ENCODE results near the gene ADGRV1. TPM values are rescaled to one million over a fixed set of nuclear protein-coding genes. Genes with fewer than 3 reads are reported as not detected.

The ADGRV1 gene
- polyA plus RNA-seq, 4 donors, result 10.7 to 13.9 (median 11.3) TPM

DNA sequence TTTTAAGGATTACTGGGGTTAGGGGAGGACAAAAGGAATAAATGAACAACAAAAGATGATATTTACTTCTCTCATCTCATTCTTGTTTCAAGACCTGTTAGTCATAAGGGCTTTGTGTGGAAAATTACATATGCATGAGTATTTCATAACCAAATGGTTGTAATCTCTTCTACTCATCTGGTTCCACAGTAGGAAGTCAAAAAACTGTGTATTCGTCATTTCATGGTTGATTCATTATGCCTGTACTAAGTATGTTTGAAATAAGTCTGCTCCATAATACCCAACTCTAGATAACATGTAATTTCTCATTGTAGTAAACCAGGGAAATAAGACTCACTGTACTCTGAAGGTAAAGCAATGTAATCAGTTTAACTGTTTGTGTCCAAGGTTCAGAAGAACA lies 611.7 kb downstream of the ADGRV1 start:
- no peak for DNase-seq (ENCODE audit: low read depth in 4 of 4, low spot score in 2 of 4)

DNA sequence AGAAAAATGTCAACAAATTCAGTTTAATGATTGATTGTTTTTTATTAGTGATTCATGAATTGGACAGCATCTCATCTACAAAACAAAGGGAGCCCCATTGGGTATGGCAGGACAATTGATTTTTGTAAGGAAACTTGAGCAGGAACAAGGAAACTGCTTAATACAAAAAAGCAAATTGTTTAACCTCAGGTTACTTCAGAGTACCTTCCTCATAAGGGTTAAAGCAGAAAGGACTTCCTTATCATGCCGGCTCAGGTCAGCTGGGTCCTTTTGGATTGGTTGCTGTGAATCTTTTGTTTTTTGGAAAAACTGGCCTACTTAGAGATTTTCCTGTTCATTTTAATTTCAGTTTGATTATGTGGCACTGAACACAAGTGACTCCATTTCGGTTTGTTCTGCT lies 612.7 kb downstream of the ADGRV1 start:
- DNase-seq (ENCODE audit: low read depth in 4 of 4, low spot score in 2 of 4), result no peak

DNA sequence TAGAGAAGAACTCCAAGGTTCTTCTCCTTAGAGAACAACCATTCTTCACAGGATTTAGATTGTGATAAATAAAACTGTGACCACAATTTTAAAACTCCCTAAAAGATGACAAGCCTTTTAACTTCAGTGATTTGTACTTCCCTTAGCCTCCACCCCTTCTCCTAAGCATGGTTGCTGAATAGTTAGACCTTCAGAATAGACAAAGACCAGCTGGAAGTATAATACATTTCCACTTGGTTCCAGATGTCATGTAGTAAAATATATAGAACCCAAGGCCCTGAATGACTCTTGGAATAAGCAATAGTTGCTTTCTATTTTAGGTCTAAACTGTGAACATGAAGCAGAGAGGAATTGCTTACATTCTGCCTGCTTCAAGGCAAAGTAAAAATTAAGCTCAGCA lies 615.8 kb downstream of the ADGRV1 start:
- DNase-seq (ENCODE audit: low read depth in 4 of 4, low spot score in 2 of 4), result peak in 3 of 4 donors; percentile 39 to 66 (median 57)

DNA sequence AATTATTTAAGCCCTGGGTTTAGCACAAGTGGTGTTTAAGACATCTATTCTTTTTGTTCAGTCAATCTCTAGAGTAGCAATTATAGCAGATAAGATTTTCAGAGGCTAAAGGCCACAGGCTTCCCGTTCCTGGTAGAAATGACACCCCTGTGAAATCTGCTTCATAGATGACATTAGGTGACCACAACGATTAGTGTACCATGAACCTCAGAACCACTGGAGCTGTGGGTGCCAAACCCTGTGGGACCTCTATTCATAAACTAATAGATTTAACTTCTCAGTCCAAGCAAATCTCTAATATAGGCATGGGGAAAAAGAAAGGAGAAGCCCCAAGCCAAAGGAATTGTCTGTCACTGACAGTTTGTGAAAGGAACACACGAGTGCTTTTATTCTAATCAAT lies 617.1 kb downstream of the ADGRV1 start:
- no peak for DNase-seq (ENCODE audit: low read depth in 4 of 4, low spot score in 2 of 4)

DNA sequence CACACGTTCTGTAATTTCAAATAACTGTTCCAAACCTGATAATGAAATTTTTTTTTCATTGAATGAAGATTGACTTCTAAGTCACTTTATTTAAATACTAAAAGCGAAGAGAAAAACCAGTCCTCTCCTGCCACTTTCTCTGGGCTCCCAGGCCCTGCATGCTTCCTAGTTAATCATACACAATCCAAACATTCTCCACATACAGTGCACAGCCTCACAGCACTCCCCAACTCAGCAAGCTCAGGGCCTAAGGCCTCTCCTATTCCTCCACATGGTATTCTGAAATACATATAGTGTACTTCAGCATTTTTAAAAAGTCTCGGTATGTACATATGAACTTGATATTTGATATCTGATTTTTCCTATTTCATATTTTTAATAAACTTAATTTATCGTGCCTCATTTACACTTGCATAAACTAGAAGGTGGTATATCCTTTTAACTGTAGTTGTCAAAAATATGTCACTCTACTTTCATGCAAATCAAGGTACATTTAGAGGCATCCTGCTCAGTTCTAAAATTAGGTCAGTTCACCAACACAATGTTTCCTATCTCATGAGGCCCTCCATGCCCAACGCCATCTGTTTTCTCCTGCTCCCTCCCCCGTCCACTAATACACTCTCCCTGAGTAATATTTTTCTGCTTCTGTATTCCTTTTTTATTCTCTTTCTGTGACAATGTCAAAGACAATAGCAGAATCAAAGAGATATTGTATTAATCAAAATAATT lies 617.9 kb downstream of the ADGRV1 start:
- DNase-seq (ENCODE audit: low read depth in 4 of 4, low spot score in 2 of 4), result no peak

DNA sequence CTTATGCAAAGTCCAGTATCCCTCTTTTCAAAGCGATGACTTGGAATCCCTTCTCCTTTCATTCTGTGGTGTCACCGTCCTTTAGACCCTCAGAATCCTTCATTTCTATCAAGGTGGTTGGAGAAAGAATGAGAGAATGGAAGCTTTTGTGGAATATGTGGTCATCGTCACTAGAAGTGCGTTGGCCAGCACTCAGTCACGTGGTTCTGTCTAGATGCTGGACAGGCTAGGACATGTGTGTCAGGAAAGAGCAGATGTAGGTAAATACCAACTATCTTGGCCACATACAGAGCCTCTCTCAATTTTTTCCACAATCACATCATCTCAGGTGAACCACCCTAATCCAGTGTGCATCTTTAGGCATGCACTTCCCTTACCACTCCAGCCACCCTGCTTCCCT lies 618.5 kb downstream of the ADGRV1 start:
- no peak for DNase-seq (ENCODE audit: low read depth in 4 of 4, low spot score in 2 of 4)

DNA sequence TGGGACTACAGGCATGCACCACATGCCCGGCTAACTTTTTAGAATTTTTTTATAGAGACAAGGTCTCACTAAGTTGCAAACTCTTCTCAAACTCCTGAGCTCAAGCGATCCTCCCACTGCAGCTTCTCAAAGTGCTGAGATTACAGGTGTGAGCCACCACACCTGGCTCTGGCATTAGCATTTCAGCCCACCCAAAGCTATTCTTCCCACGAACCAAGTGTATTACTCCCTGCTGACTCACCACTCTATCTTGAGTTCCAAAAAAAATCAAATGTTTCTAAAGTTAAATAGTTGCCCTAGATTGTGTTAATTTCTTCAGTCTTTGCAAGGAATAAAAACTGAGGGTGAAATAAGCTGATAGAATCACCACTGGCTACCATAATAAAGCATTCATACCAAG lies 619.0 kb downstream of the ADGRV1 start:
- DNase-seq (ENCODE audit: low read depth in 4 of 4, low spot score in 2 of 4), result no peak

DNA sequence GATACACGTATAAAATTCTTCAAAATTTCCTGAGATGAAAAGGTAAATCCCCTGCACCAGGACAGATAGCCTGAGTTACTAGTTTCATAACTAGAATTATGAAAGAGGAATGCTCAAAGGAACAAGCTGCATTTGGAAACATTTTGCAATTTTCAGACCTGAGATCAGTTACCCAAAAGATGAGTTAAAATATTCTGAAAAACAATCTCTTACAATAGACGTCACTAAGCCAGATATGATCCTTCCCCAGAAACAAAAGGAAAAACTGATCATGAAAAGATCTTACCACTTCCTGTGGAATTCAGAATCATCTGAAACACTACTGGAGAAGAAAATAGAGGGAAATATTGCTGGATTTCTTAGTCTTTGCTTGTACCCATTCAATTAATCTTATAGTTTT lies 619.9 kb downstream of the ADGRV1 start:
- DNase-seq (ENCODE audit: low read depth in 4 of 4, low spot score in 2 of 4), result no peak

DNA sequence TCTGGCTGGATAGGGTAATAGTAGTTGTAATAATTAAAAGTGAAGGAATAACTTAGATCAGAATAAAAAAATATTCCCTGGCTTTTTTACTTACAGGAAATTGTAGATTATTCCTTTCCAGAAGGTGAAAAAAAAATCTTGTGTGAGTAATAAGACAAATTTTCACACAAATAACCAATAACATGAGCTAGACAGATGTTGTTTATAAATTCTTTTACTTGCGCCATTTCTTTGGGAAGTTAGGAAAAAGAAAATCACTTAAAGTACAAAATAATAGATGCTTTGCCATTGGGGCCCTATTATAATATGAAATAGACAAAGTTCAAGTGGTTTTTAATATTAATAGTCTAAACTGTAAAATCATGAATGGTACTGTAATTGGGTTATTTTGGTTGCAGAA lies 620.4 kb downstream of the ADGRV1 start:
- no peak for DNase-seq (ENCODE audit: low read depth in 4 of 4, low spot score in 2 of 4)

DNA sequence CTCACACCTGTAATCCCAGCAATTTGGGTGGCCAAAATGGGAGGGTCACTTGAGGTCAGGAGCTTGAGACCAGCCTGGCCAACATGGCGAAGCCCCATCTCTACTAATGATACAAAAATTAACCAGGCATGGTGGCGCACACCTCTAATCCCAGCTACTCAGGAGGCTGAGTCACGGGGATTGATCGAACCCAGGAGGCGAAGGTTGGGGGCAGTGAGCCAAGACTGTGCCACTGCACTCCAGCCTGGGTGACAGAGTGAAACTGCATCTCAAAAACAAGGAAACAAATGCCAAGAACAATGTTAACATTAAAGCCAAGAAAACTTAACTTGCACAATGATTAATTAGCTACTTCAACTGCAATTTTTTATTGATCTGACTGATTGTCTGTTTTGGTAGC lies 621.9 kb downstream of the ADGRV1 start:
- no peak for DNase-seq (ENCODE audit: low read depth in 4 of 4, low spot score in 2 of 4)

DNA sequence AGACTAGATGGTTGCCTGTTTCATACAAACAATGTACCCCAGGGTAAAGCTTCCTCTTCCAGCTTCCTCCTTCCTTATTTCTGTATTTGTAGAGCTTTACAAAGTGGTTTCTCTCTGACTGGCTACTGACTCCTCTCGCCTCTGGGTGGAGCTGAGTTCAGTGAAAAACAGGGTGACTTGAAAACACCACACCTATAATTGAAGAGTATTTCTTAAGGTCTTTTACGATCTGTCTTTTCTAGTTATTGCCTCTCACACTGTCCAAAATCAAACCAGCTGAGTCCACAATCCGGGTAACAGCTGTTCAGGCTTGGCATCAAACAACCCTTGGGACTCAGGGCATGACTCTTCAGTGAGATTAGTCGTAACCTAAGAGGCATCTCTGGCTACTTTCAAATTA lies 624.2 kb downstream of the ADGRV1 start:
- no peak for DNase-seq (ENCODE audit: low read depth in 4 of 4, low spot score in 2 of 4)

DNA sequence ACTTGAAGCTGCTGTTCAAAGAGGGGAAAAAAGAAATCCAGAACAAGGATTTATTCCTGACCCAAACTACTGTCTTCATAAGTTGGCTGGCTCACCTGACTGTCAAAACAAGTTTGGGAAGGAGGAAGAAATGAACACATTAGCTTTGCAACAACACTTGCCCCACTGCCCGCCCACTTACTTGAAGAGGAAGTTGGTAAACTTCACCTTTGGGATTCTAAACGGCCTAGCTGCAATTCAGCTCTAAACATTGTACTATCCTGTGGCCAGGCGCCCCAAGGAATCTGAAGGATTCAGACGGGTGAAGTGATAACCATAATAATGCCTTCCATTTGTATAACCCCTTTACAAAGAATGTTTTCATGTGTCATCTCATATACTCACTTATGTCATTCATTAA lies 625.1 kb downstream of the ADGRV1 start:
- DNase-seq (ENCODE audit: low read depth in 4 of 4, low spot score in 2 of 4), result no peak

DNA sequence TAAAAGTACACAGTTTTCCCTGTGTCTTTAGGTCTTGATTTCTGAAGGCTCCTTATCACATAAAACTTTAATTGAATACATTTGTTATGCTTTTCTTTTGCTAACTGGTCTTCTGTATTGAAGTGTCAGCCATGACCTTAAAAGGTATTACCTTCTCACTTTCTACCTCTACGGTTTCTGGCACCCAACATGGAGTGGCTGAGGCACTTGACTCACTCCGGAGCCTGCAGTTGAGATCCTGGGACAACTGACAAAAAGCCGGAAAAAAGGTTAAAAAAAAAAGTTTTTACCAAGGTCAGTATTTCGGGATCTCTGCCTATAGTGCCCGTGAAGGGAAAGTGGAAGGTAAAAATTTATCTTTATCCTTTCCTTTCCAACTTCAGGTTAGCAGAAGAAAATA lies 627.5 kb downstream of the ADGRV1 start:
- DNase-seq (ENCODE audit: low read depth in 4 of 4, low spot score in 2 of 4), result no peak

DNA sequence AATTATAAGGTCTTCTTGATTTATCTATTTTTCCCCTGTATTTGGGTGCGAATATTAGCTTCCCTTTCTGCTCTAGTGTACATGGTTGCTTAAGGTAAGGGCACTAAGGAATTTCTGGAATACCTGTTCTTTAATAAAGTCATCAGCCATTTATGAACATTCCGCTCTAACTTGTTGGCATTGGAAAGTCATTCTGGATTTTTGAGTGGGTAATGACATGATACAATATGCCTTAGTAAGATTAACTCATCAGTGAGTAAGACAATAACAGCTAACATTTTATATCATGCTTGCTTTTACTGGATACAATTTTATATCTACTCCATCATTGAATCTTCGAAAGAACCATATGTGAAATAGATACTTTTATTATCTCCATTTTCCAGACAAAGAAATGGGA lies 628.4 kb downstream of the ADGRV1 start:
- DNase-seq (ENCODE audit: low read depth in 4 of 4, low spot score in 2 of 4), result no peak

DNA sequence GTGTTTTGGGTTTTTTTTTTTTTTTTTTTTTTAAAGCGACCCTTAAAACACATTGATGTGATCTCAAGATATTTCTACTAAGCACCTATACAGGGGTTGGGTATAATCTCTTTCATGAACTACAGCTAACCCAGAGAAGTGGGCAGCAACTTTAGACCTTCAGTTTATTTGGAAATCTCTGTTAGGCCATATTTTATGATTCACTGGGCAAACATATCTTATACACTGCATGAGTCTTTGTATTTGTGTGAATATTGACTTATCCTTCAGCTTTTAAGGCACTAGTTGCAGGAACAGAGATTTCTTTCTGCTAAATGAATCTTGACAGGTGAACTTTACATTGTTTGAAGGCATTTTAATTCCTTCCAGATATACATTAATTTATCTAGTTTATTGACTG lies 630.2 kb downstream of the ADGRV1 start:
- DNase-seq (ENCODE audit: low read depth in 4 of 4, low spot score in 2 of 4), result no peak

DNA sequence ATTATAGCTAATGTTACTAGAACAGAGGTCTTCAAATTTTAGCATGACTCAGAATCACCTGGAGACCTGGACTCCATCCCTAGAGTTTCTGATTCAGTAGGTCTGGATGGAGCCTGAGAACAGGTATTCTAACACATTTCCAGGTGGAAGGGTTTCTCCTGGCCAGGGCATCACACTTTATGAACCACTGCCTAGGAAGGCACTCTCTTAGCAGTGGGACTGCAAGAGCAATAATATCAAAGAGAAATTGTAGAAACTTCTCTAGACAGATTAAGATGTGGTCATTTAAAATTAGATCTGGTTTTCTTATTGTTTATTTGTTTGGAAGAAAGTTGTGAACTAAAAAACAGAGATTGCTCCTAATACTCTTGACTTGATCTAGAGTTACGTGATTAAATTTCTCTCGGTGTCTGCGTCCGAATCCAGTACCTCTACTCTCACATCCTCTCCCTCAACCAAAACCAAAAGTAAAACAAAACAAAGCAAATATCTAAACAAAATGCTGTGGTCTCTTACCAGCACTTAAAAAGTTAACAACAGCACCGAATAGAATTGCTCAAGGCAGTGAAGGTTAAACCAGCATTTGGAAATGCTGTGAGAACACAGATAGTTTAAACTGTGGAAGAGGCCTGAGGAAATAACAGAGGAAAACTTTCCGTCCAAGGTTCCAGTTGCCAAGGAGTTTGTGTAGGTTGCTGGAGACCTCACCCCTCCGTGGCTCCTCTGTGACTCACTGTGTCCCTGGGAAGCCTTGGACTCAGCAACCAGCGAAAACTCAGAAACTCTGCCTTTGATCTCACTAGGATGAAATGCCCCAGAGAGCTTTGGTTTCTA lies 631.1 kb downstream of the ADGRV1 start:
- DNase-seq (ENCODE audit: low read depth in 4 of 4, low spot score in 2 of 4), result no peak

DNA sequence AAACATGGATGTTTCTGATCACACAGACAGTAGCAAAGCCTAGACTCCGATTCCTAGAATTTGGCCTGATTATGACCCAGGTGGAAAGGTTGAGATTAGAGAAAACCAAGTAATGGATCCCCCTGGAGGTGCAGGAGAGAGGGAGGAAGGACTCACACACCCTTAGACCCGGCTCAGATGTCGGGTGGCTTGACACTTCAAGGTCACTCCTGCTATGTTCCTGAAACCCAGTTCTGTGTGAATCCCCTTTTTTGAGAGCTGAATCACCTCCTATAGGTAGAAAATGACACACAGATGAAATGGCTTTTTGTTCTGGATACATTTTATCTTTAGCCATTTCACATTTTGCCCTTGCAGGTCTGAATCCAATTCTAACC lies 631.7 kb downstream of the ADGRV1 start:
- DNase-seq (ENCODE audit: low read depth in 4 of 4, low spot score in 2 of 4), result no peak

DNA sequence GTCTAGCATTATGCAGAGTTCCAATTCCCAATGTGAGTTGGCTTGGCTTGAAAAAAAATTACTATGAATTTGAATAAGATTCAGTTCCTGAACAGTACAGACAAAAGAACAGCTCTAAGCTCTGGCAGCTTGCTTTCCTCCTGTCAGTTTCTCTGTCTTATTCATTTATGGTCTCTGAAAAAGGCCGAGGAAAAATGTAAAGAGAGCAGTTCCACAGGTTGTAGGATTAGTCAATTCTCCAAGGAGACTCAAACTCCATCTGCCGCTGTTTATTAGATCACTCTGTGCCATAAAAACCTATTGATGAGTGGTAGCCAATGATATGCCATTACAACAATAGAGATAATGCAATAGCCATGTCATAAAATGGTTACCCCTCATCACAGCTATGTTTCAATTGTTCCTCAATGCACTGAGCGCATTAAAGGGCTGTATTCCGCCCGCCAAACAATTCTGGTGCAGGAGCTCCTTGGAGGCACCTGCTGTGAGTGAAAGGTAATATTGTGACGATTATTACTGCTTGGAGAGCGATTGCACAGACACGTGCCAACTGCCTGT lies 636.3 kb downstream of the ADGRV1 start:
- no peak for DNase-seq (ENCODE audit: low read depth in 4 of 4, low spot score in 2 of 4)

DNA sequence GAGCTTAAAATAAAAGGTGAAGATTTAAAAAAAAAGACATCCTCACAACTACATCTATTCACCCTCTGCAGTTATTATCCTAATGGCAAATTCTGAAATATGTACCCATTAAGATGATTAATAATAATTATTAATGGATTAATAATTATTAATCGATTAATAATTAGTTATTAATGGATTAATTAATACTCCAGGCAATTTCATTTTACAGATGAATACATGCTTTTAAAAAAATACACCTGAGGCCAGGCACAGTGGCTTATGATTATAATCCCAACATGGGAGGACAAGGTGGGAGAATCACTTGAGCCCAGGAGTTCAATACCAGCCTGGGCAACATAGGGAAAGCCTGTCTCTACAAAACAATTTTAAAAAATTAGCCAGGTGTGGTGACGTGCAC lies 642.1 kb downstream of the ADGRV1 start:
- DNase-seq (ENCODE audit: low read depth in 4 of 4, low spot score in 2 of 4), result no peak

DNA sequence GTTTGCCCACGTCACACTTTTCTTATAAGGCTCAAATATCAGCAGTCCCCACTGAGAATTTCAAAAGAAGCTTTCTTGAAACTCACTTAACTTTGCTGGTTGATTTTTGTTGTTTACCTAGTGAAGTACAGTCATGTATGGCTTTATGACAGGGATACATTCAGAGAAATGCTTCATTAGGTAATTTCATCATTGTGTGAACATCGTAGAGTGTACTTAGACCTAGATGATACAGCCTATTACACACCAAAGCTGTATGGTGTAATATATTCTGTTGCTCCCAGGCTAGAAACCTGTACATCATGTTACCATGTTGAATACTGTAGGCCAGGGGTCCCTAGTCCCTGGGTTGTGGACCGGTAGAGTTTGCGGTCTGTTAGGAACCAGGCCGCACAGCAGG lies 647.5 kb downstream of the ADGRV1 start:
- no peak for DNase-seq (ENCODE audit: low read depth in 4 of 4, low spot score in 2 of 4)

DNA sequence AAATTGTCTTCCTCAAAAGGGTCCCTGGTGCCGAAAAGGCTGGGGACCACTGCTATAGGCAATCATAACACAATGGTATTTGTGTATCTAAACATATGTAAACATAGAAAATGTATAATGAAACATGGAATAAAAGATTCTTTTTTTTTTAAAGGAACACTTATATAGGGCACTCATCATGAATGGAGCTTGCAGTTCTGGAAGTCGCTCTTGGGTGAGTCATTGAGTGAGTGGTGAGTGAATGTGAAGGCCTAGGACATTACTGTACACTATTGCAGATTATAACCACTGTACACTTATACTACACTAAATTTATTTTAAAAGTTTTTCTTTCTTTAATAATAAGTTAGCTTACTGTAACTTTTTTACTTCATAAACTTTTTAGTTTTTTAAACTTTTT lies 648.1 kb downstream of the ADGRV1 start:
- no peak for DNase-seq (ENCODE audit: low read depth in 4 of 4, low spot score in 2 of 4)

DNA sequence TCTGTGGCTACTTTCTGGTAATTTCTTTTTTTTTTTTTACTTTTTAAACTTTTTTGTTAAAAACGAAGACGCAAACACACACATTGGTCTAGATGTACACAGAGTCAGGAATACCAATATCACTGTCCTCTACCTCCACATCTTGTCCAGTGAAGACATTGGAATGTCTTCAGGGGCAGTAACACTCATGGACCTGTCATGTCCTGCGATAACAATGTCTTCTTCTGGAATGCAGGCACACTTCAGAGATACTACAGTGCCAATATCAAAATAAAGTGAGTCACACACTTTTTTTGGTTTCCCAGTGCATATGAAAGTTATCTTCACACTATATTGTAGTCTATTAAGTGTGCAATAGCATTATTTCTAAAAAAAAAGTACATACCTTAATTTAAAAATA lies 648.7 kb downstream of the ADGRV1 start:
- no peak for DNase-seq (ENCODE audit: low read depth in 4 of 4, low spot score in 2 of 4)

Data from left renal cortex interstitium (tissue), 4 donors.